Measurements from ENCODE around the gene RFX8. TPM values are rescaled to one million over a fixed set of nuclear protein-coding genes. Genes with fewer than 3 reads are reported as not detected.

Gene RFX8
- total and polyA plus RNA-seq, 7 donors, result 0.12 to 0.83 TPM; not detected in 5

- Histone ChIP-seq H3K27ac (no peak overlapping the region), H3K4me1 (no peaks in the 10 kb centered on the region), H3K27me3 (no peaks in the 10 kb centered on the region), H3K9me3 (no peaks in the 10 kb centered on the region), H3K4me3 (no peak overlapping the region), H3K36me3 (no peaks in the 10 kb centered on the region)
- no peak for DNase-seq
- intact Hi-C loops (cut with DNase I), result no loop called here
- TF ChIP-seq CTCF (IDR thresholded peaks at IDR 0.05) (no peak), POLR2A (IDR thresholded peaks at IDR 0.05) (no peak), POLR2AphosphoS5 (IDR thresholded peaks at IDR 0.05) (no peak), EP300 (IDR thresholded peaks at IDR 0.05) (no peak)
- 77 to 85% methylated on average over 9 of the region's 9 CpGs for WGBS, 2 donors
Measured at GRCh38 chr2:101375653-101376052, 99.3 kb downstream of the RFX8 start.

GRCh38 chr2:101374821-101375561, 99.9 kb downstream of the RFX8 start:
- H3K9me3 ChIP-seq, result no peaks in the 10 kb centered on the region
- no peaks in the 10 kb centered on the region for H3K36me3 ChIP-seq
- no peaks in the 10 kb centered on the region for H3K27me3 ChIP-seq
- 89 to 92% methylated on average over 7 of the region's 7 CpGs for WGBS, 2 donors
- H3K4me1 ChIP-seq, result no peaks in the 10 kb centered on the region
- TF ChIP-seq POLR2A (IDR thresholded peaks at IDR 0.05) (no peak), POLR2AphosphoS5 (IDR thresholded peaks at IDR 0.05) (no peak), EP300 (IDR thresholded peaks at IDR 0.05) (no peak), CTCF (IDR thresholded peaks at IDR 0.05) (no peak)
- DNase-seq, result no peak
- H3K4me3 ChIP-seq, result no peak overlapping the region
- intact Hi-C loops (cut with DNase I), result no loop called here
- H3K27ac ChIP-seq, result no peak overlapping the region

GRCh38 chr2:101372792-101373191, 102.1 kb downstream of the RFX8 start:
- no peaks in the 10 kb centered on the region for H3K4me1 ChIP-seq
- no peak for DNase-seq
- no peaks in the 10 kb centered on the region for H3K9me3 ChIP-seq
- intact Hi-C loops (cut with DNase I), result no loop called here
- H3K4me3 ChIP-seq, result no peak overlapping the region
- H3K27ac ChIP-seq, result no peak overlapping the region
- no peaks in the 10 kb centered on the region for H3K27me3 ChIP-seq
- no peaks in the 10 kb centered on the region for H3K36me3 ChIP-seq
- WGBS, 2 donors, result 73 to 79% methylated on average over 1 of the region's 1 CpG
- TF ChIP-seq POLR2AphosphoS5 (IDR thresholded peaks at IDR 0.05) (no peak), EP300 (IDR thresholded peaks at IDR 0.05) (no peak), POLR2A (IDR thresholded peaks at IDR 0.05) (no peak), CTCF (IDR thresholded peaks at IDR 0.05) (no peak)

- Histone ChIP-seq H3K27ac (no peak overlapping the region), H3K36me3 (no peaks in the 10 kb centered on the region), H3K27me3 (no peaks in the 10 kb centered on the region), H3K4me1 (no peaks in the 10 kb centered on the region), H3K9me3 (no peaks in the 10 kb centered on the region), H3K4me3 (no peak overlapping the region)
- no peak for TF ChIP-seq EP300 (IDR thresholded peaks at IDR 0.05)
- TF ChIP-seq POLR2A (IDR thresholded peaks at IDR 0.05), result no peak
- no peak for TF ChIP-seq CTCF (IDR thresholded peaks at IDR 0.05)
- no peak for DNase-seq
- intact Hi-C loops (cut with DNase I), result no loop called here
- 72% methylated on average over 4 of the region's 4 CpGs for WGBS, 2 donors
Measured at GRCh38 chr2:101371636-101372035, 103.3 kb downstream of the RFX8 start.

GRCh38 chr2:101369100-101369499, 105.8 kb downstream of the RFX8 start:
- WGBS, 2 donors, result 89 to 91% methylated on average over 4 of the region's 4 CpGs
- Histone ChIP-seq H3K4me1 (no peaks in the 10 kb centered on the region), H3K27ac (no peak overlapping the region), H3K36me3 (no peaks in the 10 kb centered on the region), H3K4me3 (no peak overlapping the region), H3K9me3 (no peaks in the 10 kb centered on the region), H3K27me3 (no peaks in the 10 kb centered on the region)
- TF ChIP-seq POLR2A (IDR thresholded peaks at IDR 0.05) (no peak), POLR2AphosphoS5 (IDR thresholded peaks at IDR 0.05) (no peak), CTCF (IDR thresholded peaks at IDR 0.05) (no peak), EP300 (IDR thresholded peaks at IDR 0.05) (no peak)
- DNase-seq, result no peak
- intact Hi-C loops (cut with DNase I), result no loop called here

Data from sigmoid colon (tissue), 7 donors.